ENCODE results near the gene SPTSSB.

SPTSSB gene

GRCh38 chr3:161310649-161311423 lies 60.5 kb downstream of the SPTSSB start:
- no peak for TF ChIP-seq ZNF274 (IDR thresholded peaks at IDR 0.05; ENCODE audit: low read depth, low read length)
- H3K4me3 ChIP-seq (ENCODE audit: low read length), result no peak overlapping the region

- TF ChIP-seq ZNF274 (IDR thresholded peaks at IDR 0.05; ENCODE audit: low read depth, low read length), result no peak
- no peak overlapping the region for H3K4me3 ChIP-seq (ENCODE audit: low read length)
Observed at GRCh38 chr3:161305095-161305991, 66.0 kb downstream of the SPTSSB start.

- TF ChIP-seq ZNF274 (IDR thresholded peaks at IDR 0.05; ENCODE audit: low read depth, low read length), result no peak
- H3K4me3 ChIP-seq (ENCODE audit: low read length), result no peak overlapping the region
Observed at GRCh38 chr3:161296814-161297213, 74.5 kb downstream of the SPTSSB start.

- TF ChIP-seq ZNF274 (IDR thresholded peaks at IDR 0.05; ENCODE audit: low read depth, low read length), result no peak
- H3K4me3 ChIP-seq (ENCODE audit: low read length), result no peak overlapping the region
Observed at GRCh38 chr3:161295325-161295724, 76.0 kb downstream of the SPTSSB start.

Data from GM08714 (cell line).